Fibroblast of lung (primary cell): ENCODE data around the gene WASF3.

ENCODE experiments used
- EZH2 ChIP-seq: IDR thresholded peaks from 2 replicates; pipeline ENCODE4 v1.5.1; 2012; ENCODE audit warnings: low read length, control low read depth, mild to moderate bottlenecking; ENCODE audit errors: missing control alignments
- TF ChIP-seq, protein P1 (sequence below), 2 donors: IDR thresholded peaks in 1 of 2; conservative IDR thresholded peaks in 1 of 2; 1 replicate in 1 of 2; 2 replicates in 1 of 2; pipeline ENCODE4 v1.5.1; 2011 to 2012; ENCODE audit warnings: low read length in 2 of 2, control low read depth in 1 of 2, inconsistent platforms in 1 of 2, low read depth in 1 of 2, mild to moderate bottlenecking in 1 of 2

GRCh38 chr13:26579580-26579979 lies 22.1 kb downstream of the WASF3 start:
- no peak for TF ChIP-seq EZH2
- TF ChIP-seq, protein P1, sequence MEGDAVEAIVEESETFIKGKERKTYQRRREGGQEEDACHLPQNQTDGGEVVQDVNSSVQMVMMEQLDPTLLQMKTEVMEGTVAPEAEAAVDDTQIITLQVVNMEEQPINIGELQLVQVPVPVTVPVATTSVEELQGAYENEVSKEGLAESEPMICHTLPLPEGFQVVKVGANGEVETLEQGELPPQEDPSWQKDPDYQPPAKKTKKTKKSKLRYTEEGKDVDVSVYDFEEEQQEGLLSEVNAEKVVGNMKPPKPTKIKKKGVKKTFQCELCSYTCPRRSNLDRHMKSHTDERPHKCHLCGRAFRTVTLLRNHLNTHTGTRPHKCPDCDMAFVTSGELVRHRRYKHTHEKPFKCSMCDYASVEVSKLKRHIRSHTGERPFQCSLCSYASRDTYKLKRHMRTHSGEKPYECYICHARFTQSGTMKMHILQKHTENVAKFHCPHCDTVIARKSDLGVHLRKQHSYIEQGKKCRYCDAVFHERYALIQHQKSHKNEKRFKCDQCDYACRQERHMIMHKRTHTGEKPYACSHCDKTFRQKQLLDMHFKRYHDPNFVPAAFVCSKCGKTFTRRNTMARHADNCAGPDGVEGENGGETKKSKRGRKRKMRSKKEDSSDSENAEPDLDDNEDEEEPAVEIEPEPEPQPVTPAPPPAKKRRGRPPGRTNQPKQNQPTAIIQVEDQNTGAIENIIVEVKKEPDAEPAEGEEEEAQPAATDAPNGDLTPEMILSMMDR (conservative IDR thresholded peaks at IDR 0.05 in 1 of 2, IDR thresholded peaks at IDR 0.05 in 1 of 2; ENCODE audit: low read depth in 1 of 2, low read length in 2 of 2): no peak
